NCI-H446 treated with DMSO at 0.1 percent for 48 hours (cell line): ENCODE results near the gene SLC16A10.
"Not testable (repeated sequence)": the region's sequence is repeated elsewhere in the genome, so short reads cannot be mapped to it uniquely, and the experiment has no call there.

Experiments used
- DNase-seq: peaks from one replicate; lab custom pipeline; 2025; lab: John Stamatoyannopoulos, UW

The SLC16A10 gene

GRCh38 chr6:111185954-111186353 lies 98.7 kb downstream of the SLC16A10 start:
- no peak for DNase-seq

GRCh38 chr6:111187874-111188273 lies 100.6 kb downstream of the SLC16A10 start:
- no peak for DNase-seq

GRCh38 chr6:111189666-111190210 lies 102.4 kb downstream of the SLC16A10 start:
- DNase-seq, result not testable (repeated sequence)

- DNase-seq, result no peak
Measured at GRCh38 chr6:111190637-111191036, 103.3 kb downstream of the SLC16A10 start.

GRCh38 chr6:111191136-111191535 lies 103.8 kb downstream of the SLC16A10 start:
- DNase-seq, result not testable (repeated sequence)

- DNase-seq, result no peak
Measured at GRCh38 chr6:111192911-111193555, 105.7 kb downstream of the SLC16A10 start.

- no peak for DNase-seq
Measured at GRCh38 chr6:111195656-111196055, 108.4 kb downstream of the SLC16A10 start.

GRCh38 chr6:111198841-111199240 lies 111.5 kb downstream of the SLC16A10 start:
- no peak for DNase-seq

GRCh38 chr6:111199935-111200334 lies 112.6 kb downstream of the SLC16A10 start:
- DNase-seq, result no peak

- no peak for DNase-seq
Measured at GRCh38 chr6:111200350-111201243, 113.3 kb downstream of the SLC16A10 start.

- DNase-seq, result no peak
Measured at GRCh38 chr6:111201244-111201554, 113.9 kb downstream of the SLC16A10 start.

GRCh38 chr6:111201764-111202163 lies 114.5 kb downstream of the SLC16A10 start:
- no peak for DNase-seq

GRCh38 chr6:111203539-111203938 lies 116.2 kb downstream of the SLC16A10 start:
- DNase-seq, result not testable (repeated sequence)

GRCh38 chr6:111204305-111204704 lies 117.0 kb downstream of the SLC16A10 start:
- DNase-seq, result no peak

GRCh38 chr6:111204881-111205280 lies 117.6 kb downstream of the SLC16A10 start:
- DNase-seq, result no peak

- no peak for DNase-seq
Measured at GRCh38 chr6:111205502-111205901, 118.2 kb downstream of the SLC16A10 start.

- no peak for DNase-seq
Measured at GRCh38 chr6:111207141-111207858, 120.0 kb downstream of the SLC16A10 start.

- no peak for DNase-seq
Measured at GRCh38 chr6:111208933-111209332, 121.6 kb downstream of the SLC16A10 start.

GRCh38 chr6:111210194-111210728 lies 123.0 kb downstream of the SLC16A10 start:
- DNase-seq, result peak; percentile 18

GRCh38 chr6:111211411-111212030 lies 124.2 kb downstream of the SLC16A10 start:
- DNase-seq, result no peak

GRCh38 chr6:111212625-111213024 lies 125.3 kb downstream of the SLC16A10 start:
- DNase-seq, result no peak

GRCh38 chr6:111215131-111215530 lies 127.8 kb downstream of the SLC16A10 start:
- no peak for DNase-seq
